Keratinocyte (primary cell): ENCODE measurements around the gene LAD1.

Experiments used
- CTCF ChIP-seq, 3 experiments: IDR thresholded peaks in 1 of 3; conservative IDR thresholded peaks in 1 of 3; optimal IDR thresholded peaks in 1 of 3; 2 replicates in 2 of 3; 3 replicates in 1 of 3; pipeline versions ENCODE3 to v1.5.1; 2011; ENCODE audit warnings: low read length in 3 of 3, mild to moderate bottlenecking in 3 of 3, moderate library complexity in 2 of 3, control low read depth in 1 of 3, inconsistent platforms in 1 of 3; ENCODE audit not compliant: insufficient read depth in 2 of 3; ENCODE audit errors: extremely low read depth in 1 of 3
- EZH2 ChIP-seq: IDR thresholded peaks from one replicate; pipeline ENCODE4 v1.6.1; 2012; ENCODE audit warnings: inconsistent platforms, mild to moderate bottlenecking, low read length, moderate library complexity

- TF ChIP-seq EZH2 (no peak), CTCF (optimal IDR thresholded peaks at IDR 0.05 in 1 of 3, IDR thresholded peaks at IDR 0.05 in 1 of 3, conservative IDR thresholded peaks at IDR 0.05 in 1 of 3; ENCODE audit: extremely low read depth in 1 of 3, insufficient read depth in 2 of 3, low read length in 3 of 3) (no peak)
Measured at GRCh38 chr1:201350884-201351283, 48.2 kb downstream of the LAD1 start.
